ENCODE results near the gene FBXW9. TPM values are rescaled to one million over a fixed set of nuclear protein-coding genes. Genes with fewer than 3 reads are reported as not detected.

The FBXW9 gene
- total and polyA plus RNA-seq, 2 of the 13 experiments (the other 11 are each of a cell fraction or from before 2014, with no cell fraction given): 5.7 to 6.1 TPM

DNA sequence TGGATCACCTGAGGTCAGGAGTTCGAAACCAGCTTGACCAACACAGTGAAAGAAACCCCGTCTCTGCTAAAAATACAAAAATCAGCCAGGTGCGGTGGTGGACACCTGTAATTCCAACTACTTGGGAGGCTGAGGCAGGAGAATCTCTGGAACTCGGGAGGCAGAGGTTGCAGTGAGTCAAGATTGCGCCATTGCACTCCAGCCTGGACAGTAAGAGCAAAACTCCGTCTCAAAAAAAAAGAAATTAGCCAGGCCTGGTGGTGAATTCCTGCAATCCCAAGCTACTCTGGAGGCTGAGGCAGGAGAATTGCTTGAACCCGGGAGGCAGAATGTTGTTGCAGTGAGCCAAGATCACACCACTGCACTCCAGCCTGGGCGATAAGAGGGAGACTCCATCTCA, 12.2 kb upstream of the FBXW9 start:
- CTCF ChIA-PET (ENCODE audit: low intra/inter-chr PET ratio, low total read pairs): no interaction called here
- DNase-seq (ENCODE audit: low spot score) (no peak), FAIRE-seq (no peak), ATAC-seq (no peak)
- H2AFZ ChIP-seq (ENCODE audit: low read length): no peak overlapping the region
- H3K9me3 ChIP-seq (ENCODE audit: low read length): no peaks in the 10 kb centered on the region
- no peaks in the 10 kb centered on the region for H3K4me1 ChIP-seq (ENCODE audit: insufficient read depth, low read length)
- no peaks in the 10 kb centered on the region for H3K79me2 ChIP-seq (ENCODE audit: insufficient read depth, low read length)
- peaks cover 31 to 69% of the 10 kb centered on the region in 2 experiments for H3K36me3 ChIP-seq (replicated peaks in 1 of 2; ENCODE audit: control insufficient read depth in 1 of 2, insufficient read depth in 2 of 2, low read length in 2 of 2)
- H3K4me2 ChIP-seq (ENCODE audit: low read depth, low read length): no peak overlapping the region
- WGBS (ENCODE audit: low lambda C conversion rate): 97% methylated on average over 8 of the region's 8 CpGs
- POLR2A ChIA-PET: no interaction called here
- in situ Hi-C loops (cut with HindIII; ENCODE audit: extremely low pct_ligation_motif_present, low pct_unique_long_range_greater_than_20kb) (no loop called here), intact Hi-C loops (cut with micrococcal nuclease; ENCODE audit: unreplicated experiment) (no loop called here)
- BruUV-seq (replicated peaks): no TSS peak
- no peak overlapping the region for H3K27ac ChIP-seq (ENCODE audit: extremely low read length, insufficient read depth, low read length)
- H4K20me1 ChIP-seq (ENCODE audit: insufficient read depth, low read length): no peaks in the 10 kb centered on the region
- H3K9ac ChIP-seq (ENCODE audit: insufficient read depth, low read depth, low read length): no peak overlapping the region
- H3K27me3 ChIP-seq (ENCODE audit: control insufficient read depth in 1 of 2, insufficient read depth in 2 of 2, low read length in 2 of 2): no peaks in the 10 kb centered on the region
- no peak for TF ChIP-seq ZFP90 (CRISPR knock-in tag; IDR thresholded peaks at IDR 0.05; ENCODE audit: borderline replicate concordance)
- no peak for TF ChIP-seq GZF1 (CRISPR knock-in tag; IDR thresholded peaks at IDR 0.05)
- TF ChIP-seq ZBTB7A (CRISPR knock-in tag; IDR thresholded peaks at IDR 0.05): no peak
- TF ChIP-seq ZNF12 (CRISPR knock-in tag; IDR thresholded peaks at IDR 0.05): no peak
- no peak overlapping the region for H3K4me3 ChIP-seq (replicated peaks in 1 of 3; ENCODE audit: insufficient read depth in 1 of 3, low read depth in 2 of 3, low read length in 3 of 3)

DNA sequence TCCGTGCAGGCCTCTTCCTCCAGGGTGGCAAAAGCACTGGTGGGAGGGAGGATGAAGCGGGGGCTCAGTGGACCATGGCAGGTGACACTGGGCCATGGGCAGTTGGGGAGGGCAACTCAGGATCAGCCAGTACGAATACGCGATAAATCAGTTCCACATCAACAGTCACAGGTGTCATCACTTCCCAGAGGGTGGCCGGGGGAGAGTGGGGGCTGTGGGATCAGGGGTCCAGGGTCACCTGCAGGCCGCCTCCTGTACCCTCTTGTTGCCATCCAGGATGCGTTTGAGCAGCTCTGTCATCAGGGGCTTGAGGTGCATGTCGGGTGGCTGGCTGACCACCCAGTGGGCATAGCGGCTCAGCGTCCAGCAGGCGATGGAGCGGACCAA, 9.9 kb upstream of the FBXW9 start:
- WGBS (ENCODE audit: low lambda C conversion rate): 100% methylated on average over 6 of the region's 13 CpGs
- TF ChIP-seq ATF7-NPFF (CRISPR knock-in tag; IDR thresholded peaks at IDR 0.05; ENCODE audit: low read depth) (no peak), MAFG (CRISPR knock-in tag; IDR thresholded peaks at IDR 0.05) (no peak), ZNF34 (CRISPR knock-in tag; IDR thresholded peaks at IDR 0.05; ENCODE audit: borderline replicate concordance) (no peak), SP140L (CRISPR knock-in tag; IDR thresholded peaks at IDR 0.05; ENCODE audit: borderline replicate concordance) (no peak), TGIF2 (CRISPR knock-in tag; IDR thresholded peaks at IDR 0.05) (no peak)
- TF ChIP-seq, protein P1, sequence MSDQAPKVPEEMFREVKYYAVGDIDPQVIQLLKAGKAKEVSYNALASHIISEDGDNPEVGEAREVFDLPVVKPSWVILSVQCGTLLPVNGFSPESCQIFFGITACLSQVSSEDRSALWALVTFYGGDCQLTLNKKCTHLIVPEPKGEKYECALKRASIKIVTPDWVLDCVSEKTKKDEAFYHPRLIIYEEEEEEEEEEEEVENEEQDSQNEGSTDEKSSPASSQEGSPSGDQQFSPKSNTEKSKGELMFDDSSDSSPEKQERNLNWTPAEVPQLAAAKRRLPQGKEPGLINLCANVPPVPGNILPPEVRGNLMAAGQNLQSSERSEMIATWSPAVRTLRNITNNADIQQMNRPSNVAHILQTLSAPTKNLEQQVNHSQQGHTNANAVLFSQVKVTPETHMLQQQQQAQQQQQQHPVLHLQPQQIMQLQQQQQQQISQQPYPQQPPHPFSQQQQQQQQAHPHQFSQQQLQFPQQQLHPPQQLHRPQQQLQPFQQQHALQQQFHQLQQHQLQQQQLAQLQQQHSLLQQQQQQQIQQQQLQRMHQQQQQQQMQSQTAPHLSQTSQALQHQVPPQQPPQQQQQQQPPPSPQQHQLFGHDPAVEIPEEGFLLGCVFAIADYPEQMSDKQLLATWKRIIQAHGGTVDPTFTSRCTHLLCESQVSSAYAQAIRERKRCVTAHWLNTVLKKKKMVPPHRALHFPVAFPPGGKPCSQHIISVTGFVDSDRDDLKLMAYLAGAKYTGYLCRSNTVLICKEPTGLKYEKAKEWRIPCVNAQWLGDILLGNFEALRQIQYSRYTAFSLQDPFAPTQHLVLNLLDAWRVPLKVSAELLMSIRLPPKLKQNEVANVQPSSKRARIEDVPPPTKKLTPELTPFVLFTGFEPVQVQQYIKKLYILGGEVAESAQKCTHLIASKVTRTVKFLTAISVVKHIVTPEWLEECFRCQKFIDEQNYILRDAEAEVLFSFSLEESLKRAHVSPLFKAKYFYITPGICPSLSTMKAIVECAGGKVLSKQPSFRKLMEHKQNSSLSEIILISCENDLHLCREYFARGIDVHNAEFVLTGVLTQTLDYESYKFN (CRISPR knock-in tag; conservative IDR thresholded peaks at IDR 0.05): no peak
- TF ChIP-seq, protein P2, sequence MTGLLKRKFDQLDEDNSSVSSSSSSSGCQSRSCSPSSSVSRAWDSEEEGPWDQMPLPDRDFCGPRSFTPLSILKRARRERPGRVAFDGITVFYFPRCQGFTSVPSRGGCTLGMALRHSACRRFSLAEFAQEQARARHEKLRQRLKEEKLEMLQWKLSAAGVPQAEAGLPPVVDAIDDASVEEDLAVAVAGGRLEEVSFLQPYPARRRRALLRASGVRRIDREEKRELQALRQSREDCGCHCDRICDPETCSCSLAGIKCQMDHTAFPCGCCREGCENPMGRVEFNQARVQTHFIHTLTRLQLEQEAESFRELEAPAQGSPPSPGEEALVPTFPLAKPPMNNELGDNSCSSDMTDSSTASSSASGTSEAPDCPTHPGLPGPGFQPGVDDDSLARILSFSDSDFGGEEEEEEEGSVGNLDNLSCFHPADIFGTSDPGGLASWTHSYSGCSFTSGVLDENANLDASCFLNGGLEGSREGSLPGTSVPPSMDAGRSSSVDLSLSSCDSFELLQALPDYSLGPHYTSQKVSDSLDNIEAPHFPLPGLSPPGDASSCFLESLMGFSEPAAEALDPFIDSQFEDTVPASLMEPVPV (CRISPR knock-in tag; IDR thresholded peaks at IDR 0.05): no peak

More for the DNA sequence above, 9.9 kb upstream of the FBXW9 start:
- FAIRE-seq (no peak), DNase-seq (ENCODE audit: low spot score) (no peak), ATAC-seq (no peak)
- ChIA-PET CTCF (ENCODE audit: low intra/inter-chr PET ratio, low total read pairs) (no interaction called here), POLR2A (no interaction called here)
- Histone ChIP-seq H3K9ac (ENCODE audit: insufficient read depth, low read depth, low read length) (no peak overlapping the region), H3K9me3 (ENCODE audit: low read length) (no peaks in the 10 kb centered on the region), H3K27me3 (ENCODE audit: control insufficient read depth in 1 of 2, insufficient read depth in 2 of 2, low read length in 2 of 2) (no peaks in the 10 kb centered on the region), H3K4me2 (ENCODE audit: low read depth, low read length) (no peak overlapping the region), H3K27ac (ENCODE audit: extremely low read length, insufficient read depth, low read length) (no peak overlapping the region), H3K79me2 (ENCODE audit: insufficient read depth, low read length) (no peaks in the 10 kb centered on the region), H2AFZ (ENCODE audit: low read length) (no peak overlapping the region), H4K20me1 (ENCODE audit: insufficient read depth, low read length) (no peaks in the 10 kb centered on the region), H3K4me1 (ENCODE audit: insufficient read depth, low read length) (no peaks in the 10 kb centered on the region), H3K36me3 (replicated peaks in 1 of 2; ENCODE audit: control insufficient read depth in 1 of 2, insufficient read depth in 2 of 2, low read length in 2 of 2) (peaks cover 44 to 79% of the 10 kb centered on the region in 2 experiments), H3K4me3 (replicated peaks in 1 of 3; ENCODE audit: insufficient read depth in 1 of 3, low read depth in 2 of 3, low read length in 3 of 3) (no peak overlapping the region)
- intact Hi-C loops (cut with micrococcal nuclease; ENCODE audit: unreplicated experiment) (no loop called here), in situ Hi-C loops (cut with HindIII; ENCODE audit: extremely low pct_ligation_motif_present, low pct_unique_long_range_greater_than_20kb) (no loop called here)
- BruUV-seq (replicated peaks): no TSS peak
